ENCODE data around the gene C20orf204.

DNA sequence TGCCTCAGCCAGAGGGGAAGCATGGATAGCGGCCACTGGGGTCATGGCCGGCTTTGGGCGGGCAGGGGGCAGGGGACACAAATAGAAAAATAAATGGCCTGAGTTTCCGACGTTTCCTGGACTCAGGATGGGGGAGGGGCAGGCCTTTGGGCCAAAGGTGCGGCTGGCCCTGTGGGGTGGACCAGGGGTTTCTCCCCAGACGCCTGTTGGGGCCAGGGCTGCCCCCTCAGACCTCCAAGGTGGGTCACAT, 20.6 kb downstream of the C20orf204 start:
- TF ChIP-seq SIN3A (IDR thresholded peaks at IDR 0.05; ENCODE audit: borderline replicate concordance, insufficient read depth, low read length) (no peak), POLR2AphosphoS5 (IDR thresholded peaks at IDR 0.05; ENCODE audit: low read depth, low read length) (no peak), TAF1 (IDR thresholded peaks at IDR 0.05; ENCODE audit: borderline replicate concordance, insufficient read depth, low read length) (no peak), FOXP2 (optimal IDR thresholded peaks at IDR 0.05; ENCODE audit: borderline replicate concordance, extremely low read depth, extremely low read length, insufficient read depth) (no peak)
- TF ChIP-seq, protein P1, sequence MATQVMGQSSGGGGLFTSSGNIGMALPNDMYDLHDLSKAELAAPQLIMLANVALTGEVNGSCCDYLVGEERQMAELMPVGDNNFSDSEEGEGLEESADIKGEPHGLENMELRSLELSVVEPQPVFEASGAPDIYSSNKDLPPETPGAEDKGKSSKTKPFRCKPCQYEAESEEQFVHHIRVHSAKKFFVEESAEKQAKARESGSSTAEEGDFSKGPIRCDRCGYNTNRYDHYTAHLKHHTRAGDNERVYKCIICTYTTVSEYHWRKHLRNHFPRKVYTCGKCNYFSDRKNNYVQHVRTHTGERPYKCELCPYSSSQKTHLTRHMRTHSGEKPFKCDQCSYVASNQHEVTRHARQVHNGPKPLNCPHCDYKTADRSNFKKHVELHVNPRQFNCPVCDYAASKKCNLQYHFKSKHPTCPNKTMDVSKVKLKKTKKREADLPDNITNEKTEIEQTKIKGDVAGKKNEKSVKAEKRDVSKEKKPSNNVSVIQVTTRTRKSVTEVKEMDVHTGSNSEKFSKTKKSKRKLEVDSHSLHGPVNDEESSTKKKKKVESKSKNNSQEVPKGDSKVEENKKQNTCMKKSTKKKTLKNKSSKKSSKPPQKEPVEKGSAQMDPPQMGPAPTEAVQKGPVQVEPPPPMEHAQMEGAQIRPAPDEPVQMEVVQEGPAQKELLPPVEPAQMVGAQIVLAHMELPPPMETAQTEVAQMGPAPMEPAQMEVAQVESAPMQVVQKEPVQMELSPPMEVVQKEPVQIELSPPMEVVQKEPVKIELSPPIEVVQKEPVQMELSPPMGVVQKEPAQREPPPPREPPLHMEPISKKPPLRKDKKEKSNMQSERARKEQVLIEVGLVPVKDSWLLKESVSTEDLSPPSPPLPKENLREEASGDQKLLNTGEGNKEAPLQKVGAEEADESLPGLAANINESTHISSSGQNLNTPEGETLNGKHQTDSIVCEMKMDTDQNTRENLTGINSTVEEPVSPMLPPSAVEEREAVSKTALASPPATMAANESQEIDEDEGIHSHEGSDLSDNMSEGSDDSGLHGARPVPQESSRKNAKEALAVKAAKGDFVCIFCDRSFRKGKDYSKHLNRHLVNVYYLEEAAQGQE (IDR thresholded peaks at IDR 0.05; ENCODE audit: insufficient read depth in 1 of 2, low read depth in 2 of 2, low read length in 2 of 2) = no peak
